IPS-18a (cell line): ENCODE measurements around the gene ZNF391.
"Not testable (repeated sequence)": the region's sequence is repeated elsewhere in the genome, so short reads cannot be mapped to it uniquely, and the experiment has no call there.

Experiments
- H3K27ac ChIP-seq: one replicate; pipeline ENCODE4 v1.5.1; 2013; ENCODE audit warnings: low read length
- H3K27me3 ChIP-seq: one replicate; pipeline ENCODE4 v1.6.1; 2013; ENCODE audit warnings: mild to moderate bottlenecking, low read length; ENCODE audit not compliant: control insufficient read depth, insufficient read depth
- H3K36me3 ChIP-seq: one replicate; pipeline ENCODE4 v1.6.1; 2013; ENCODE audit warnings: low read depth, low read length; ENCODE audit not compliant: control insufficient read depth
- H3K4me1 ChIP-seq: one replicate; pipeline ENCODE4 v1.6.1; 2013; ENCODE audit warnings: low read depth, low read length; ENCODE audit not compliant: control insufficient read depth
- H3K4me3 ChIP-seq: one replicate; pipeline ENCODE4 v1.5.1; 2013; ENCODE audit warnings: low read length
- H3K9ac ChIP-seq: one replicate; pipeline ENCODE4 v1.6.1; 2013; ENCODE audit warnings: mild to moderate bottlenecking, low read length, moderate library complexity
- H3K9me3 ChIP-seq: one replicate; pipeline ENCODE4 v1.6.1; 2013; ENCODE audit warnings: low read depth, low read length; ENCODE audit not compliant: control insufficient read depth

ZNF391 gene

GRCh38 chr6:27388293-27389197 lies at the start of gene ZNF391:
TSS of gene ZNF391 (plus strand) at chr6:27388759. CDS start at chr6:27400371, 11,612 bp downstream.
- Histone ChIP-seq H3K9me3 (no peaks in the 10 kb centered on the region), H3K36me3 (no peaks in the 10 kb centered on the region), H3K4me3 (peak within 1 kb of the TSS; percentile 94), H3K4me1 (no peaks in the 10 kb centered on the region), H3K27ac (peak within 1 kb of the TSS; percentile 17), H3K9ac (peak within 1 kb of the TSS; percentile 81), H3K27me3 (no peaks in the 10 kb centered on the region)

- H3K36me3 ChIP-seq, result no peaks in the 10 kb centered on the region
- H3K4me1 ChIP-seq, result no peaks in the 10 kb centered on the region
- no peak overlapping the region for H3K9ac ChIP-seq
- H3K9me3 ChIP-seq, result peaks cover 13% of the 10 kb centered on the region
- no peaks in the 10 kb centered on the region for H3K27me3 ChIP-seq
- H3K27ac ChIP-seq, result no peak overlapping the region
- H3K4me3 ChIP-seq, result no peak overlapping the region
Measured at GRCh38 chr6:27352850-27353249, 35.7 kb upstream of the ZNF391 start.

- Histone ChIP-seq H3K9me3 (peaks cover 36% of the 10 kb centered on the region), H3K27ac (no peak overlapping the region), H3K4me1 (no peaks in the 10 kb centered on the region), H3K27me3 (no peaks in the 10 kb centered on the region), H3K4me3 (no peak overlapping the region), H3K36me3 (peaks cover 6% of the 10 kb centered on the region), H3K9ac (no peak overlapping the region)
Measured at GRCh38 chr6:27358786-27359185, 29.8 kb upstream of the ZNF391 start.

- H3K9ac ChIP-seq, result no peak overlapping the region
- no peaks in the 10 kb centered on the region for H3K27me3 ChIP-seq
- no peaks in the 10 kb centered on the region for H3K4me1 ChIP-seq
- H3K27ac ChIP-seq, result no peak overlapping the region
- no peak overlapping the region for H3K4me3 ChIP-seq
- H3K9me3 ChIP-seq, result peaks cover 36% of the 10 kb centered on the region
- H3K36me3 ChIP-seq, result peaks cover 6% of the 10 kb centered on the region
Measured at GRCh38 chr6:27359231-27359630, 29.3 kb upstream of the ZNF391 start.

- no peak overlapping the region for H3K9ac ChIP-seq
- H3K9me3 ChIP-seq, result no peaks in the 10 kb centered on the region
- H3K4me3 ChIP-seq, result no peak overlapping the region
- H3K27me3 ChIP-seq, result no peaks in the 10 kb centered on the region
- no peaks in the 10 kb centered on the region for H3K36me3 ChIP-seq
- H3K27ac ChIP-seq, result no peak overlapping the region
- no peaks in the 10 kb centered on the region for H3K4me1 ChIP-seq
Measured at GRCh38 chr6:27368202-27368601, 20.4 kb upstream of the ZNF391 start.

- Histone ChIP-seq H3K9me3 (no peaks in the 10 kb centered on the region), H3K4me3 (no peak overlapping the region), H3K36me3 (no peaks in the 10 kb centered on the region), H3K4me1 (peaks cover 2% of the 10 kb centered on the region), H3K9ac (no peak overlapping the region), H3K27ac (no peak overlapping the region), H3K27me3 (peaks cover 10% of the 10 kb centered on the region)
Measured at GRCh38 chr6:27370391-27370790, 18.2 kb upstream of the ZNF391 start.

GRCh38 chr6:27374824-27375612 lies 13.5 kb upstream of the ZNF391 start:
- Histone ChIP-seq H3K9me3 (no peaks in the 10 kb centered on the region), H3K27me3 (peaks cover 10% of the 10 kb centered on the region), H3K9ac (peak overlapping the region; percentile 53), H3K4me1 (peaks cover 18% of the 10 kb centered on the region), H3K27ac (no peak overlapping the region), H3K4me3 (peak overlapping the region; percentile 86), H3K36me3 (no peaks in the 10 kb centered on the region)

GRCh38 chr6:27375613-27376079 lies 12.9 kb upstream of the ZNF391 start:
- Histone ChIP-seq H3K4me1 (peaks cover 18% of the 10 kb centered on the region), H3K36me3 (no peaks in the 10 kb centered on the region), H3K27me3 (peaks cover 10% of the 10 kb centered on the region), H3K4me3 (peak overlapping the region; percentile 86), H3K9ac (no peak overlapping the region), H3K27ac (no peak overlapping the region), H3K9me3 (no peaks in the 10 kb centered on the region)

- H3K27me3 ChIP-seq, H3K4me3 ChIP-seq, H3K27ac ChIP-seq, H3K9ac ChIP-seq, H3K36me3 ChIP-seq, H3K9me3 ChIP-seq: not testable (repeated sequence)
- peaks cover 18% of the 10 kb centered on the region for H3K4me1 ChIP-seq
Measured at GRCh38 chr6:27378406-27378805, 10.2 kb upstream of the ZNF391 start.

GRCh38 chr6:27381001-27381400 lies 7.6 kb upstream of the ZNF391 start:
- not testable (repeated sequence) for H3K36me3 ChIP-seq, H3K27me3 ChIP-seq, H3K9me3 ChIP-seq, H3K27ac ChIP-seq, H3K4me3 ChIP-seq, H3K9ac ChIP-seq
- peaks cover 11% of the 10 kb centered on the region for H3K4me1 ChIP-seq

- no peaks in the 10 kb centered on the region for H3K27me3 ChIP-seq
Measured at GRCh38 chr6:27383011-27383410, 5.5 kb upstream of the ZNF391 start.

More at GRCh38 chr6:27383011-27383410, 5.5 kb upstream of the ZNF391 start:
- Histone ChIP-seq H3K27ac (no peak overlapping the region), H3K9ac (no peak overlapping the region), H3K9me3 (no peaks in the 10 kb centered on the region), H3K4me1 (peaks cover 11% of the 10 kb centered on the region), H3K36me3 (no peaks in the 10 kb centered on the region), H3K4me3 (no peak overlapping the region)
